HG03460 (cell line): ENCODE measurements around the gene PEA15.
A peak's percentile ranks its signal among the peaks of the same experiment; 100 is the strongest.

Experiments used
- ATAC-seq: cut with Tn5 transposase; IDR thresholded peaks from one replicate; pipeline ENCODE4 v1.9.1; 2021; ENCODE audit not compliant: unreplicated experiment

Gene PEA15, protein sequence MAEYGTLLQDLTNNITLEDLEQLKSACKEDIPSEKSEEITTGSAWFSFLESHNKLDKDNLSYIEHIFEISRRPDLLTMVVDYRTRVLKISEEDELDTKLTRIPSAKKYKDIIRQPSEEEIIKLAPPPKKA

DNA sequence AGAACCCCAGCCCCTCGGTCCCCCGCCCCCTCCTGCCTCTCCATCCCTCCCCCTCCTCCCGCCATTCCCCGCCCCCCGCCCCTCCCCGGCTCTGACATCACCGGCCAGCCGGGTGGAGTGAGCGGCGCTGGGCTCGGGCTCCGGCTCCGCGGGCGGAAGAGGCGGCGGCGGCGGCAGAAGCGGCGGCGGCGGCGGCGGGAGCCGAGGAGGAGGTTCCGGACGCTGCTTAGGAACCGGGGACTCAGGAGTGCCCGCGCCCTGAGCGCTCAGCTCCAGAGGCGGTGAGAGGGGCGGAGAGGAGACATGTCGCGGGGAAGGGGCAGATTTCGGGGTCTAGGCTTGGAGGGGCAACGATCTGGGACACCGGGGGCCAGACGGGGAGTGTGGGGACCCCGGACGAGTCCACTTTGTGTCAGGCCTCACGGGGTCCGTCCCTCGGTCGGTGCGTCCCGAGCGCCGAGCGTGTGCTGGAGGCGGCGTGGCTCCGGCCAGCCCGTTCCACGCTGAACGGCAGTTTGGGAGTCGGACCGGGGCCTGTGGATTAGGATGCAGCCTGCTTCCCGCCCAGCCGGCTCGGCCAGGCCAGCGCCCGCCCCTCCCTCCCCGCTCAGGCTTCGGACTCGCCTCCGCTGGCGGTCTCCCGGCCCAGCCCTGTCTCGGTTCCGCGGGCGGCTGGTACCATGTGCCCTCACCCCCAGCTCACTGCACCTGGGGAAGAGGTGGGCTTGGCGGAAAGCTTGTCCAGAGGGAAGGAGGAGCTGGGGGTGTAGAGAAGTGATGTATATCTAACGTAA is at the start of gene PEA15:
Gene PEA15, plus strand, starts transcription at position 143 of the 794 bp plus-strand sequence. CDS start 6,161 bp downstream, outside the sequence.
- ATAC-seq, result peak; percentile 37

DNA sequence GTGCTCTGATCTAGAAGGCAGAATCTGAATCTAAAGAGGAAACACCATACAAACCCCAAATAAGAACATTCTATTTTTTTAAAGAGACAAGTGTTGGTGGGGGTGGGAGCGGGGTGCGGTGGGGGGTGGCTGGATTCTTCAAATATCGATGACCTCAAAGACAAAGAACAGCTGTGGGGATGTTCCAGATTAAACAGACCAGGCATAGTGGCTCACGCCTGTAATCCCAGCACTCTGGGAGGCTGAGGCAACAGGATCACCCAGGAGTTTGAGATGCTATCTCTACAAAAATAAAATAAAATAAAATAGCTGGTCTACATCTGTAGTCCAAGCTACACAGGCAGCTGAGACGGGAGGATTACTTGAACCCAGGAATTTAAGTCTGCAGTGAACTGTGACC is 48.8 kb upstream of the PEA15 start:
- no peak for ATAC-seq

DNA sequence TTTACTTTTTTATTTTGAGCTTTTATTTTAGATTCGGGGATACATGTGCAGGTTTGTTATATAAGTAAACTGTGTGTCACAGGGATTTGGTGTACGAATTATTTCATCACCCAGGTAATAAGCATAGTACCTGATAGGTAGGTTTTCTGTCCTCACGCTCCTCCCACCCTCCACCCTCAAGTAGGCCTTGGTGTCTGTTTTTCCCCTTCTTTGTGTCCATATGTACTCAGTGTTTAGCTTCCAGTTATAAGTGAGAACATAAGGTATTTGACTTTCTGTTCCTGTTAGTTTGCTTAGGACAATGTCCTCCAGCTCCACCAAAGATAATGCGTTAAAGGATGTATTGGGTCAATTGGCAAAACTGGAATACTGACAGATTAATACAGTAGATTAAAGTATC is 48.0 kb upstream of the PEA15 start:
- no peak for ATAC-seq

DNA sequence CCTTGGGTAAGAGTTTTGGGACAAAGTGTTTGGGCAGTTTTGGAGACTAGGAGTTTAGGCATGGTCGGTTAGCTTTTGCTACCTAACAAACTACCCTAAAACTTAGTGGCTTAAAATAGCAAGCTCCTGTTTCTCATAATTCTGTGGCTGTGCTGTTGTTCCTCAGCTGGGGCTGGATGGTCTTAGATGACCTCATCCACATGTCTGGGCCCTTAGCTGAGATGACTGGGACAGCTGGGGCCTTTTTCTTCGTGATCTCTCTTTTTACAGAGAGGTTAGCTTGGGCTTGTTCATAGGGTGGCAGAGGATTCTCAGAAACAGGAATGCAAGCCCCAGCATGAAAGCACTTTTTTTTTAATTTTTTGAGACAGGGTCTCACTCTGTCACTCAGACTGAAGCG is 47.2 kb upstream of the PEA15 start:
- ATAC-seq, result no peak

DNA sequence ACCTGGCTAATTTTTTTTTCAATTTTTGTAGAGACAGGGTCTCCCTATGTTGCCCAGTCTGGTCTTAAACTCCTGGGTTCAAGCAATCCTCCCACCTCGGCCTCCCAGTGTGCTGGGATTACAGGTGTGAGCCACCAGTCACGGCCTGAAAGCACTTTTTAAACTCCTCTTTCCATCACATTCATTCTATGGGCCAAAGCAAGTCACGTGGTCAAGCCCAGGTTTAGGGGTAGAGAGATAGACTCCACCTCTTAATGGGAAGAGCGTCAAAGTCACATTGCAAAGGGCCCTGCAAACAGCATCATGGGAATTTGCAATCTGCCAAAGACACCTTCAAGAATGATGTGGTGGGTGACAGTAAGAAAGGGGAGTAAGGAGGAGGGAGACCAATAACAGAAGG is 46.6 kb upstream of the PEA15 start:
- ATAC-seq, result no peak

DNA sequence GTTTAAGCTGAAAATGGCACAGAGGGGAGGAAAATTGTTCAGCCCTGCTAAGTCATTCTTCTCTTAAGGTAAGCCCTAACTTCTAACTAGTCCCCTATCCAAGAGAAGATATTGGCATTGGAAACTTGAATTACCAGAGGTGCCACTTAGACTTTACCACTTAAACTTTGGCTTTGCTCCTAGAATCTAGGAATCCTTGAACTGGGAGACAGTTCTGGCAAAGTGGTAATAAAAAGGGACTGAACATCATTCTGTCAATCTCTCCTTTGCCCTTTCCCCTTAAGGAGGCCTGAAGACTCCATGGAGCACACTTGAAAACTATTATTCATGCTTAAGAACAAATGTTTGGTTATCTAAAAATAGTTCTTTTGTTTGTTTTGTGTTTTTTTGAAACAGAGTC is 45.3 kb upstream of the PEA15 start:
- no peak for ATAC-seq

DNA sequence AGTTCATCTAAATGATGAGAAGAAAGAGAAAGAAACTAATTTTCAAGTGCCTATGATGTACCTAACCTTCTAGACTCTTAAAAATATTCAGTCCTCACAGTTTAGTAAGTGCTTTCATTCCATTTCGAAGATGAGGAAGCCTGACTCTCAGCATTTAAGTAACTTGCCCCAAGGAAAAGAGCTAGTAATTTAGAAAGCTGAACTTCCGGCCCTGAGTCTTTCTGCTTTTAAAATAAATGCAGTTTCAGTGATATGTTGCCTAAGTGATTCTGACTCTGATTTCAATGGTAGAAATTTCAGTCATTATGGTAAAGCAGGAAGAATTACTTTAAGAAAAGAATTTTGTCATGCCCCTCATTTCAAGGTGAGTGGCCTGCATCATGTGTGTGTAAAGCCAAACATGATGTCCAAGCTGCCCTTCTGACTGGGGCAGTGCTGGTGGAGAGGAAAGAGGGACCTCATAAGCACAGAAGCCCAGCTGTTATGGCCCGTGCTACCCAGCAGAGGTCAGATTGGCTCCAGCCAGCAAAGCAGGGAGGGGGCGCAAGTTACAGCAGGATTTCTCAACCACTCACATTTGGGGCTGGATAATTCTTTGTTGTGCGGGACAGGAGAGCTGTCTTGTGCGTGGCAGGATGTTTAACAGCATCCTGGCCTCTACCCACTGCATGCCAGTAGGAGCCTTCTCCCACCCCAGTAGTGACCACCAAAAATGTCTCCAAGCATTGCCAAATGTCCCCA is 43.0 kb upstream of the PEA15 start:
- ATAC-seq, result no peak

DNA sequence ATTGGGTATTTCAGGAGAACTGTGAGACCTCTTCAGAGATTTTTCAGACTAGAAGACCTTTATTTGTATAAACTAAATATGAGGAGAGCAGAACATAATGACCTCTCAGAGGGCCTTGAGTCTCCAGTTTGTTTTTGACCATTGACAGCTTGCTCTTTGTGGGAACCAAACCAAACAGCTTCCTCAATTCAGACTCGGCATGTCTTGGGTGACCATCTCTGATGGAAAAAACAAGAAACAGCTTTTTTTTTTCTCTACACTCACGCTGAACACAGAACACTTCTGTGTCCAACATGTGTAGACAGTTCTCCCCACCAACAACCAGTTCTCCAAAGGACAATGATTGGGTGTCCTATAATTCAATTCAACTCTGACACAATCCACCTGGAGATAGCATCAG is 42.3 kb upstream of the PEA15 start:
- no peak for ATAC-seq

DNA sequence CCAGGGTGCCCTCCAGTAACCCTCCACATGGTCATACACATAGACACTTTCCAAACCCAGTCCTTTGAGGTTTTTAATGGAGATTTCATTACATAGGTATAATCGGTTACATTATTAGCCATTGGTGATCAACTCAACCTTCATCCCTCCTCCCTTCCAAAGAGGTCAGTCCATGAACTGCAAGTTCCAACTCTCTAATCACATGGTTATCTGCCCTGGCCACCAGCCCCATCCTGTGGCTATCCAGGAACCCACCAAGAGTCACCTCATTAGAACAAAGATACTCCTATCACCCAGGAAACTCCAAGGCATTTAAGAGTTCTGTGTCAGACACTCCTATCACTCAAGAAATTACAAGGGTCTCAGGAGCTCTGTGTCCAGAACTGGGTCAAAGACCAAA is 41.6 kb upstream of the PEA15 start:
- no peak for ATAC-seq

DNA sequence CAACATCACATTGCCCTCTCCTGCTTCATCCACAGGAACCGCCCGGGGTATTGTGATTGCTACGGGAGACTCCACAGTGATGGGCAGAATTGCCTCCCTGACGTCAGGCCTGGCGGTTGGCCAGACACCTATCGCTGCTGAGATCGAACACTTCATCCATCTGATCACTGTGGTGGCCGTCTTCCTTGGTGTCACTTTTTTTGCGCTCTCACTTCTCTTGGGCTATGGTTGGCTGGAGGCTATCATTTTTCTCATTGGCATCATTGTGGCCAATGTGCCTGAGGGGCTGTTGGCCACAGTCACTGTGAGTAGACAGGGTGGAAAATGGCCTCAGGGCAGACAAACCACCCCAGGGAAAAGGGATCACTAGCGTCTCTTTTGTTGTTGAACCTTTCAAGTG is 41.1 kb upstream of the PEA15 start:
- ATAC-seq, result no peak

DNA sequence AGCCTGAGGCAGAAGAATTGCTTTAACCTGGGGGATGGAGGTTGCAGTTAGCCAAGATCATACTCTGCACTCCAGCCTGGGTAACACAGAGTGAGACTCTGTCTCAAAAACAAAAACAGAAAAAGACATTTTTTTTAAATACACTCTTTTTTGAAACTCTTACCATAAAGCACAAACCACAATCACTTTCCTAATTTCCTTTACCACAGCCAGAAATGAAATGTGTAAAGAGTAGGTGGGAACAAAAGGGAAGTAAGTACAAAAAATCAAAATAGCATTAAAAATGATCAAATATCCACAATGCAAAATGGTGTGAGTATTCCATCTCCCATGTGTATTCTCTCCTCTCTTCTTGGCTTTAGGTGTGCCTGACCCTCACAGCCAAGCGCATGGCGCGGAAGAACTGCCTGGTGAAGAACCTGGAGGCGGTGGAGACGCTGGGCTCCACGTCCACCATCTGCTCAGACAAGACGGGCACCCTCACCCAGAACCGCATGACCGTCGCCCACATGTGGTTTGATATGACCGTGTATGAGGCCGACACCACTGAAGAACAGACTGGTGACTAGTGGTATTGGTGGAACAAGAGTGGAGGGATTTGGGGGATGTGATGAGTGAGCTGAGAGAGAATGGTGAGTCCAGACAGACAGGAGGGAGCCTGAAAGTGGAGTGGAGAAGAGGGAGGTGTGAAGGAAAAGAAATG is 38.9 kb upstream of the PEA15 start:
- no peak for ATAC-seq

DNA sequence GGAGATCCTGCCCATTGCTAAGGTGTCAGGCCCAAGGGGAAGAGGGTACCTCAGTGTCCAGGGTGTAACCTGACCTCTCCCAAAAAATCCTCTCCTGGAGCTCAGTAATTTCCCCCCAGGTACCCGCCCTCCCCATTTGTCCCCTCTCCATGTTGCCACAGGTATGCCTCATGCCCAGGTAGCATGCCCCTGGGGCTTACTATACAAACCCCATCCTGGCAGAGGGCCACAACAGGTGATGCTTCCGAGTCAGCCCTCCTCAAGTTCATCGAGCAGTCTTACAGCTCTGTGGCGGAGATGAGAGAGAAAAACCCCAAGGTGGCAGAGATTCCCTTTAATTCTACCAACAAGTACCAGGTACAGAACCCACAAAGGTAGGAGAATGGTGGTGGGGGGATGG is 38.1 kb upstream of the PEA15 start:
- ATAC-seq, result no peak

DNA sequence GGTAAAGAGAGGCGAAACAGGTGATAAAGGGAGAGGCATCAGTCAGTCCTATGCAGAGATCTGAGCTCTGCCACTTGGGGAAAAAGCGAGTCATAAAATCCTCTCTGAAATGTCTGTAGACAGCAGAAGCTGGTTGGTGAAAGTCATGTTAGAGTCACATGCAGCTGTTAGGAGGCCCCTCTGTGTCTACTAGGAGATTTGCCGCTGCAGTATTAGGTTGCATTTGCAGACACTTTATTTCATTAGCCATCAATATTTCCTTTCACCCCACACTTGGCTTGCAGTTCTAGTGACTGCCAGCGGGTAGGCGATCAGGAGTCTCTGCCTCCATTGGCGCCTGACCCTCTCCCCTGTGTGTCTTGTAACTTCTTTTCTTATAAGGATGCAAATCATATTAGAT is 37.6 kb upstream of the PEA15 start:
- ATAC-seq, result no peak

DNA sequence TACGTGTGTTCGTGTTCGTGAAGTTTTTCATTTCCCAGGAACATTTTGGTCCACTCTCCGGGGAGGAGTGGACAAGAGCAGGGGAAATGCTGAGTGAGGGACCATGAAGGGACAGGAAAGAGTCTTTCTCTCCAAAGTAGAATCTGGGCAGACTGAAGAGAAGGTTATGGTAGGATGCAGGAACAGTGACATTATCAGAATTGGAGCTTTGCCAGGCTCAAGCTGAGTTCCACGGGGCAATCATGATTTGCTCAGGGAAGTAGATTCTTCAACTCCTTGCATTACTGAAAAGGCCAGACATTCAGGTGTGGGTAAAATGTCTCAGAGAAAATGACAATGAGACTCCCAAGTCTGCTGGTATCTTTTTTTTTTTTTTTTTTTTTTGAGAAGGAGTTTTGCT is 37.2 kb upstream of the PEA15 start:
- no peak for ATAC-seq

DNA sequence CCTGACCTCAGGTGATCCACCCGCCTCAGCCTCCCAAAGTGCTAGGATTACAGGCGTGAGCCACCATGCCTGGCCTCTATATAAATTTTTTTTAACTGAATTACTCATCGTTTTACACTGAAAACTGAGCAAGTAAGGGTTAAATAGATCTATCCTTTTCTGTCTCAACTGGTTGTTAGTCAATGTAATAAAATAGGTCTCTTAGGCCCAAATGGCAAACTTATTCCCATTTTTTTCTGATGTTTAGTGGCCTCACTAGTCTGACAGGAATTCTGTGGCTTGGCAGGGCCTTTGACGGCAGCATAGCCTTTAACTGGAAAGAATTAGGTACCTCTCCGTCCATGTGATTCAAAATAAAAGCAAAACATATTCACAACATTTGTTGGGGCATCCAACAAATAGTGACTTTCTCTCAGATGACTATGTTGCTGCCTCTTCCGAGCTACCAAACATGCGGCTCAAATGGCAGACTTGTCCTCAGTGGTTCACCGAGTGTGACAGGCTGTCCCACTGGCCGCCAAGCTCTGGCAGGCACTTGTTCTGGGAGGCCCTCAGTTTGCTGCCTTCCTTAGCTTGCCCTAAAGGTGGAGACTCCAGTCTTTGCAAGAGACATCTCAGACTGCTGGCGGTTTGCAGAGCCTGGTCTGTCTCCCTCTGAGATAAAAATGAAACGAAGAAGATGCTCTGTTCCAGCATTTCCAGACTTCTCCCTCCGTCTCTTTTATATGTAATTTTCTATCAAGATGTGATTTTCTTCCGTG is 36.4 kb upstream of the PEA15 start:
- no peak for ATAC-seq

DNA sequence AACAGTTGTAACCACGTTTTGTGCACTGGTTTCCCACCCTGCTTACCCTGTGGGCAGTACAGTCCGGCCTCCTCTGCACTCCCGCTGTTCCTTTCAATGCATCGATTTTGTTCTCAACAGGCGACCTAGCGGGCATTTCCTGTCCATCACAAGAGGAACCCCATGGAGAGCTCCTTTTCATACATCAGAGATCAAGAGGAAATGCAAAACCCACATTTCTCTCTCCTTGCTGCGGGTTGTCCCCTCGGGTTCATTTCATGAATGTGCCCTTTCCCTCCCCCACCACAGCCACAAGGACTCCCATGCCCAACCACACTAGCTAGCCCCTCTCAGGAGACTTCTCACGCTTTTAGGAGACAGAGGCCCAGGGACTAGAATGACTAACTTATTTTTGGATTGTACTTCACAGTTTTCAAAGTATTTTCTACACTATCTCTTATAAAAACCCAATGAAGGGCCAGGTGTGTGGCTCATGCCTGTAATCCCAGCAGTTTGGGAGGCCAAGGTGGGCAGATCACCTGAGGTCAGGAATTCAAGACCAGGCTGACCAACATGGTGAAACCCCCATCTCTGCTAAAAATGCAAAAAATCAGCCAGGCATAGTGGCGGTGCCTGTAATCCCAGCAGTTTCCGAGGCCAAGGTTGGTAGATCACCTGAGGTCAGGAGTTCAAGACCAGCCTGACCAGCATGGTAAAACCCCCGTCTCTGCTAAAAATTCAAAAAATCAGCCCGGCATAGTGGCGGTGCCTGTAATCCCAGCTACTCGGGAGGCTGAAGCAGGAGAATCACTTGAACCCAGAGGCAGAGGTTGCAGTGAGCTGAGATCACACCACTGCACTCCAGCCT is 35.4 kb upstream of the PEA15 start:
- ATAC-seq, result peak; percentile 61

DNA sequence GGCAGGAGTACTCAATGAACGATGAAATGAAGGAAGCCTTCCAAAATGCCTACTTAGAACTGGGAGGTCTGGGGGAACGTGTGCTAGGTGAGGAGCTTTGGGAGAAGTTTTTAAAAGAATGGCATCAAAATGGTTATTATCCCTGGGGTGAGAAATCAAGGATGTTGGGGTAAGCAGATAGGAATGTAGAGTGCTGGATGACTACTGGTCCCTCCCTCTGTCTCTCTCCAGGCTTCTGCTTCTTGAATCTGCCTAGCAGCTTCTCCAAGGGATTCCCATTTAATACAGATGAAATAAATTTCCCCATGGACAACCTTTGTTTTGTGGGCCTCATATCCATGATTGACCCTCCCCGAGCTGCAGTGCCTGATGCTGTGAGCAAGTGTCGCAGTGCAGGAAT is 33.8 kb upstream of the PEA15 start:
- no peak for ATAC-seq

DNA sequence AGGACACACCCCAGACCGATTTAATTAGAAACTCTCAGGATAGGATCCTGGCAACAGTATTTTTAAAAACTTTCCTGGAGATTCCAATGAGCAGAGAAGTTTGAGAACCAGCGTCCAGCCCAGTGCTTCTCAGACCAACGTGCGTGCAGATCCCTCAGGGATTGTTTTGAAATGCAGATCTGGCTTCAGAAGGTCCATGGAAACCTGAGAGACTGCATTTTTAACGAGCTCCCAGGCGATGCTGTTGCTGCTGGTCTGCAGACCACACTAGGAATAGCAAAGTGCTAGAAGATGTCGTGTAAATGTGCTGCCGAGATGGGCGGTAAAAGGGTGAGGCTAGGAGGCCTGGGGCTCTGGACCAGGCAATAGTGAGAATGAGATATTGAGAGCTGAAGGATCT is 33.2 kb upstream of the PEA15 start:
- ATAC-seq, result no peak

DNA sequence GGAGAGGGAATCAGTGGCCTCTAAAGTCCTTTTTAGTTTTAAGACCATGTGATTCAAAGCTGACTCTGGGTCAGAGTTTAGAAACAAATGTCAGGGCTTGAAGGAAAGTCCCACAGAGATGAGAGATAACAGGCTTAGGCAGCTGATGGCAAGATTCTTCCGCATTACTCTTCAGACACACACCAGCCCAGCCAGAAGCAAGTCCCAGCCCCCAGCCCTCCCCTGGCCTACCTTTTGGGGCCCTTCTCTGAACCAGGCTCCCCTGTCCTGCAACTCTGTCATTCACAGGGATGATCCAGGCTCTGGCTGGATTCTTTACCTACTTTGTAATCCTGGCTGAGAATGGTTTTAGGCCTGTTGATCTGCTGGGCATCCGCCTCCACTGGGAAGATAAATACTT is 28.0 kb upstream of the PEA15 start:
- no peak for ATAC-seq

DNA sequence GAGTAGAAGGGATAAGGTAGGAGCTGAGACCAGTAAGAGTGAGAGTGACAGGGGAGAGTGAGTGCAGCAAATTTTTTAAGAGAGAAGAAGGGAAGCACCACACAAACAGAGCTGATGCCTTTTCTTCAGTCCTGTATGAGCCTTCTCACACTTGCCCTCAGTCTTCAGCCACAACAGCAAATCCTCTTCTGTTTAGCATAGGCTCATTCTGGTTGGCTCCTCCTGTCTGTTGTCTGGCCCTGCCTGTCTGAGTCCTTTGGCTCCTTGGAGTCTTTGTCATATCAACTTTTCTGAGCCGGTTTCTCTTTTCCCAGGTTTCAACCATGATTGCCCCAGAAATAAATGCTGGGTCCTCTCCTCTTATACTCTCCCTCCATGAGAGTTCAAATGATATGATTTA is 27.5 kb upstream of the PEA15 start:
- no peak for ATAC-seq
